Measurements from ENCODE around the gene NRXN2.

Gene NRXN2

DNA sequence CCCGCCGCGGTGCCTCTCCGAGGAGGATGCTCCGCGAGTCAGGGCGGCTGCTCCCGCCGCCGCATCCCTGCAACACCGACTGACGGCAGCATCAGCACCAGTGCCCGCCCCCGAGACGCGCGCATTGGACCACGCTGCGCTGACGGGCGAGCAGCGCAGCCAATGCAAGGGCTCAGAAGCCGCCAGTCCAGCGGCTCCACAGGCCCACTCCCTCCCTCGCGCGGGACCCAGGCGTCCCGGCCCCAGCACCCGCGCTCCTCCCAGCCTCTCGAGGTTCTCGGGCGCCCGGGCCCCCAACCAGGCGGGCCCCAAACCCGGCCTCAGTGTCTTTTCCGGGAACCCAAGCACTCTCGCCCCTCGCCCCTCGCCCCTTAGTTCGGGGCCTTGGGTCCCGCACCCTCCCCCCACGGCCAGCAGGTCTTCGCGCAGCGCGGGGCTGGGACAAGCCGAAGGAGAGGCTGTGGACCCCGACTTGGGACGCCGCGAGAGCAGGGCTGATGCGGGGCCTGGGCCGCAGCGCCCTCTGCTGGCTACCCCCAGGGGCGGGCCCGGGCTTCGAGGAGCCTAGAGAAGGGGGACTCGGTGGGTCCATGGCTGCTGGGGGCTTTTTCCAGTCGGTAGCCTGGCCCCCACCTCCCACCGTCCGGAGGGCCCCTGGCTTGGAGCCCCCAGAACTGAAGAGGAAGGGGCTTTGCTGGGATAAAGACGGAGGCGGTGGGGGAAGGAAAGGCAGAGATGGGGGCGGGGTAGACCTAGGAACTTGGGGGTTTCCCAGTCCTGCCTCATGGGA is at the start of gene NRXN2:
NRXN2 (minus strand) TSS at position 81 of the 790 bp plus-strand sequence. CDS start 9,498 bp downstream, outside the sequence.
- DNase-seq, result peak; percentile 47 to 54

DNA sequence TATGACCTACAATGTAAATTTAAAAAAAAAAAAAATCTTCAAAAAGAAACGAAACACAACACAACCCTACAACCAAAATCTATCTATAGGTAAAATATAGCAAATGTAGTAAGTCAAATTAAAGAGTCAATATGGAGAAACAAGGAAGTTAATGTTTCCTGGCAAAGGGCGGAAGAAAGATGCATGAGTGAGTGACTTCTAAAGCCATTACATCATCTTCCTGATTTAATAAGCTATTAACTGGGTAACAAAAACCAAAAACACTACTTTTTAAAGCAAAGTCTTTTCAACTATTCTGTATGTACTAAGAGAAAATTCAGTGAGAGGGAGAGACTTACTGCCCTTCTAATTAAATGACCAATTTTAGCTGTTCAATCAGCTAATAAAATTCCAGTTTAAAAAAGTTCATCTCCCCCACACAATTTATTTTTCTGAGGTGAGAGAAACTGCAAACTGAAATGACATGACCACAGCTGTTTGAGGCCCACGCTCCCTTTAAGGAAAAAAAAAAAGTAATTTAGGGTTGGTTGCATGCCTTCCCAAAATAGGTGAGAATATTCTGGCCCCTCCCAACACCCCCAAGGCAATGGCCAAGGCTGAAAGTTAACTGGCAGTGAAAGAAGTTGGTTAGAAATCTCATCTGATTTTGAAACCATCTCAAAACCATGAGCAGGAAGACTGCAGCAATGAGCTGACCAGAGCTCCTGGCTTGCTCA is 49.5 kb upstream of the NRXN2 start:
- peak; percentile 14 to 18 for DNase-seq

DNA sequence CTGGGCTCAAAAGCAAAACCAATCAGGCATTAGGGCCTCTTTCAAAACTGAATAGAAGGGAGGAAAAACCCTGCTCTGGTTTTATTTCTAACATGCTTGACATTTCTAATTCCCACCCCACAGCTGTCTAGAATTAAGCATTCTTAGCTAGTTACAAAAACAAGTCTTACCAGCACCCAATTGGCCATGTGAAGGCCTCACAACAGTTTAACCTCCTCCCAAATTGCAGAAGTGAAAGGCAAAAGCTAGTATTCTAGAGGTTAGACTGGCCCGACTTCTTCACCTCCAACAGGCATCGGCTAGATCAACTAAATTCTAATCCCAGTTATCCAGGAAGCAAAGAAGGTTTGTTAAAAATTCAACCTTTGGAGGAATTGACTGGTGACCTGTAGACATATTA is 48.9 kb upstream of the NRXN2 start:
- DNase-seq, result no peak

DNA sequence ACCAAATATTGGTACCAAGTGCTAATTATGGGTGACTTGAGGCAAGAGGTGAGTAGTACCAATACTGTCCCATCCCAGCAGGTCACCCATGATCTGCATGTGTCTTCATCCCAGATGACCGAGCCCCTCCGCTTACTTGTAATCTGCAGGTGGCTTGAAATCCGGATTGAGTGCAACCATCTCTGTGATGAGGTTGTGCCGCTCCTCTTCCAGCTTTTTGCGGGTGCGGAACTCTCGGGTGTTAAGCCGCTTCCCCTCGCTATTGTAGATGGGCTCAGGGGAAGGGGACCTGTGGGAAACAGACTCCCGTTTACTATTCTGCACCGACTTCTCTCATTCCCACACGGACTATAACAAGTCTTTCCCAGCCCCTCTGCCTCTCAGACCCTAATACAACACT is 47.1 kb upstream of the NRXN2 start:
- no peak for DNase-seq

DNA sequence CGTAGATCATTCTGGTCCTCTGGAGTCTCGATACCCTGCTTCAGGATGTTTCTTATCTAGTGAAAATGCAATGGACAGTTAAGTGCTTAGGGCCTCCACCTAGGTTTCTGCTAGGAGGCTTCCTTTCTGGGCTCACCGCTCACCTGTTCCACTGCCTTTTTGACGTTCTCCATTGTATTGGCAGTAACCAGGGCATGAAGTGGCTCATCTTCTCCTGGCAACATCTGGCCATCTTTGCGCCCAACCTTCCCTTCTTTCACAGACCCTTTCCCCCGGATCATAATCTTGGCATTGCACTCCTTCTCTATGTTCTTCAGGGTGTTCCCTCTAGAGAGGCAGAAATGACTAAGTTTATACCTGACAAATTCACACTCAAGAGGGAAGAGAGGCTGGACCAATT is 46.3 kb upstream of the NRXN2 start:
- DNase-seq, result no peak

DNA sequence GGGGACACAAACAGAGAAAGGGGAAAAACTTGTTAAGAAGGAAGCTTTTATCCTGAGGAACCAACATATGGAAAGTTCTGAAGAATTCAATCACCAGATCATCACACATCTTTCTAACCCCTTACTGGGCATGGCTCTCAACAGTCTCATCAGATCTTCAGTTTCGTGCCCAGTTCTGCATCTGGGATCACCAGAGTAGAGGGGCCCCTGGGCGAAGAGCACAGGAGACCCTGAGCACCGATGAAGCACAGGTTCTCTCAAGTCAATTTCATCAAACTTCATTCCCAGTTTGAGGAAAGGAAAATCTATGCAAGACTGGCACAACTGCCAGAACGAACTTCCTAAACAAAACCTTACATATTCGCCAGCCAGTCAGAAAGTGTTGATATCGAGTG is 45.3 kb upstream of the NRXN2 start:
- DNase-seq, result no peak

DNA sequence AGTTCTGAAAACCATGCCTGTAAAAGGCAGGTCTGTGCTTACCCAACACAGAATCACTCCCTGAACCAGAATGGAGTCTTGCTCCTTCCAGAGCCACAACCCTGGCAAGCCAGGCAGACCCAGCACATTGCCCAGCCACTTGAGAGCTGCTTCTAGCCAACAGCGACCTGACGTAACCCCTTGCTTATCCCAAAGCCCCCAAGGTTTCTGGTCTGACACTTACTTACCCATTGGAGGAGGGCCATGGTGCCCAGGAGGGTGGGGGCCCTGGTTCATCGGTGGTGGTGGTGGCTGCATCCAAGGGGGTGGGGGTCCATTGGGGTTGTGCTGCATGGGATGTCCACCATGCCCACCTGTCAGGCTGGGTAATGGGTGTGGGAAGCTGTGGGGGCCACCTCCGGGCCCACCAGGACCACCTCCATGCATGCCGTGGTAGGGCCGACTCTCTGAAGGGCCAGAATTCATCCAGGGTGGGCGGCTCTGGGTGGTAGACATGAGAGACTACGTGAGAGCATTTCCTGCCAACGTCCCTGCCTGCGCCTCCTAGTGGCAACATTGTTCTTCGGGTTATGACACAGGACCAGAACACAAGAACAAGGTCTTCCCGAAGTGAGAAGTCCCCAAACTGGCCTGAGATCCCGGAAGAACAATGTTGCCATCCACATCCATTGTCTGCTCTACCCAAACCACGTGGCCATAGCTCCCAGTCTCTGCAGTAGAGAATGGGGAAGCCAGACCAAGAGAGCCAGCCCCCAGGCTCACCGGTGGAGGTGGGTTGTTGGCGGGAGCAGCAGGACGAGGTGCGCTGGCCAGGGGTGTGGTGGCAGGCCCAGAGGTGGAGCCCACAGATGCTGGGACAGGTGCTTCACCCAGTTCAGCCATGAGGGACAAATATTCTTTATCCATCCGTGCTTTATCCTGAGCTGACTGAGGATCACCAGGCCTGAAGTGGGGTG is 44.6 kb upstream of the NRXN2 start:
- peak; percentile 63 to 70 for DNase-seq

DNA sequence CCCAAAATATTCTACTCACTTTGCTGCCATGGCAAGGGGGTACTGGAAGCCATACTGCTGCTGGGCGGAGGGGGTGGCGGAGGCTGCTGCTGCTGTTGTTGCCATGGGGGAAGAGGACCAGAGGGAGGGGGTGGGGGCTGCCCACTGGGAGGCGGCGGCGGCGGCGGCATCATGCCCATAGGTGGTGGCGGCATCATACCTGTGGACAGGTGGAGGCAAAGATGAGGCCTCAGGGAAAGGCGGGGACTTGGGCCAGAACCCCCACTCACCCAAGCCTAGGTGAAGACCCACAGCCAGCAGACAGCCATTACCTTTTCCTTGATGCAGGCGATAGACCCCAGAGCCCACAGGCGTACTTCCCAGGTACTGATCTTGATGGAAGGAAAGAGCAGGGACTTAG is 43.9 kb upstream of the NRXN2 start:
- no peak for DNase-seq

DNA sequence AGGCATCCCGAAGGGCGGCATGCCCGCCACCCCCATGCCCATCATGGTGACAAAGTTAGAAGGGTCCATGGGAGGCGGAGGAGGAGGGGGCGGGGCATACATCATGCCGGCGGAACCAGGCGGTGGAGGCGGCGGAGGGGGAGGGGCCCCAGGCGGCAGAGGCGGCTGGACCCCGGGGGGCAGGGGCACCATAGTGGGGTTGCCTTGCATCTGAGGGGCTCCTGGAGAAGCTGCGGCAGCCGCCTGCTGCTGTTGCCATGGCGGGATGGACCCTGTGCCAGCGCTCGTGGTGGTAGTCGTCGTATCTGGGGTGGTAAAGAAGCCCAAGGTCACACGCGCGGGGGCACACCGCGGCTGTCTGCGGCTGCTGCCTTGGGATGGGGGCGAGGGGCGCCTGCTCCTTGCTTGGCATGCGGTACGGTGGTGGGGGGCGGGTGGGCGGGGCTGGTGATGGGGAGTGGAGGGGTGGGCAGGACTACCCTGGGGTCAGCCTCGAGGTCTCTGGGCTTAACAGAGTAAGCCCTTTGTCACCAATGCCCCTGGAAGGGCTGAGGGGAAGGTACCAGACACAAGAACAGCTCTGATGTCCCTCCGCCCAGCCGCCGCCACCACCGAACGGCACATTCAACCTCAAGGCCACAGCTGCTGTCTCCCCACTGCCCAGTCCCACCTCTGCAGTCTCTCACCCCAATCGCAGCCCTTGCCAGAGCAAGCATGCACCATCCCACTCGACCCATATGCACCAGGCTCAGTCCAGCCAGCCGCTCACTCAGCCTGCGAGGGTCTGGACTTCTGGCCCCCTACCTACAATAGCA is 43.1 kb upstream of the NRXN2 start:
- no peak for DNase-seq

DNA sequence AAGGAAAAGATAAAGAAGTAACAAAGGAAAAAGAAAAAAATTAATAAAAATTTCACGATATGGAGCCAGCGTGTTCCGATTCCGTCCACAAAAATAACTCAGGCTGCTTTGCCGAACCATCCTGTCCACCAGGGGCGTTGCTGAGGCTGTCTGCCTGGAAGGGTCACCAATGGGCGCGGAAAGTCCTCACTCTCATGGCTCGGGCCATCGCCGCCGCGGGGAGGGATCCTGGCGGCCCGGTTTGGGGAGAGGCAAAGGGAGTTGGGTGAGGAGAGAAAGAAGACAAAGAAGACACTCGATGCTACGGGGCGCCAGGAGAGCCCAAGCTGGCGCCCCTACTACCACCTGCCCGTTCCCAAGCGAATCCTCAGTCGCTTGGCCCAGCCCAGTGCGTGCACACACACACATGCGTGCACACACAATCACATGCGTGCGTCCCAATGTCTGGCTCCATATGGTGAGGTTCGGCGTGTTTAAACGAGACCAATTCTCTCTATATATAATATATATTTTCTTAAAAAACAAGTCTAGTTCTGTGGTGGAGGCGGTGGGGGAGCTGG is 42.4 kb upstream of the NRXN2 start:
- DNase-seq, result no peak

DNA sequence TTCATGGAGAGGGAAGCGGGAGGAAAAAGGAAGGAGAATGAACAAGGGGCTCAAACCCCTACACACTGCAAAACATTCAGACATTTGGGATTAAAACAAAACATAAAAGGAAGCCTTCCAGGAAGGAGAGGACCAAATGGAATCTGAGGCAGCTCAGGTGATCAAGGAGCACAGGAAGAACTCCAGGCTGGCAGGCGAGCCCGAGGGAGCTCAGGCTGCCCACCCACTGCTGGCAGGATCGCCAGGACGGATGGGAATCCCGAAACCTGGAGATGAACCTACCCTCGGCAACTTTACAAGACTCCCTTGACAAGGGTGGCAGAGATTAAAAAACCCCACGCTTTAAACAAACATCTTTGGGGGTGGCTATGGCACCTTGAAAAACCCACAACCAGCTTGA is 41.8 kb upstream of the NRXN2 start:
- DNase-seq, result no peak

DNA sequence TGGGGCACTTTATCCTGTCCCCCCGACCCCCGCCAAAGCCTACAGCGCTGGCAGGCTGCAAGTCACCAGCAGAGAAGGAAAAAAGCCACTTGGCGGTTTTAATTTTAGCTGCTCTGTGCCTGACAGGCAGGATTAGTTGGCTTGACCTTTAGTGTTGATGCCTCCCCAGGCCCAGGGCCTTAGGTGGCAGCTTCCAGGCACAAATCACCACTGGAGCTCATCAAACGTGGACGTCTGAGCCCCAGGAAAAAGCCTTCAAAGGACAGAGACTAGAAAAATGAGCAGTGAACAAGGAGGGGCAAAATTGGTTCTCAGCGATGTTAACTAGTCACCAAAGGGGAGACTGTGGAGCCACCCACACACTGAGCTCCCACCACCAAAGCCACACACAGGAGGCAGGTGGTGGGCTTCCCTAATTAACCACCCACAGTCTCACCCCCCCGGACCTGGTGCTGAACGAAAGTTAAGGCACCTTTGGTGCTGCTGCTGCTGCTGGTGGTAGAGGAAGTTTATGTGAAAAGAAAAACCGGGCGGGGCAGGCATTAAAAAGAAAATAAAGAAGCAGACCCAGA is 41.1 kb upstream of the NRXN2 start:
- no peak for DNase-seq

DNA sequence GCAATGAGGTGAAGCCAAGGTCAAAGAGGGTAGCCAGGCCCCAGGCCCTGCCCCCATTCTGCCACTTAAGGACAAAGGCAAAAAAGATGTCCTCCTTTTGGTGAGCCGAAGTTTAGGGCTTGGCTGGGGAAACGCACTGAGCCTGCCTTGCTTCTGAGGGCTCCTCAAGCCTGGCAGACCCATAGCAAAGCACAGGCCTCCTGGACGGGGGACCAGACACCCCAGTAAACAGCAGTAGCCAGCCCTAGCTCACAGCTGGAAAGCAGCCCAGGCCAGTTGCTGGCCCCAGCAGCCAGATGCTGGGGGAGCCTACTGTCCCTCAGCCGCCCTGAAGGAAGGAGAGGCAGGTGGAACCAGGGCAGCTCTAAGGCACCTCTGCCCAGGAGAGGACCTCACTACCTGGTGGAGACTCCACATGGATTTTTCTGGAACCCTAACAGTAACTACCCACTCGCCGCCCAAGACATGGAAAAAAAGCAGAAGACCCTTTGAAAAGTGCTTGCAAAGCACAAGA is 40.6 kb upstream of the NRXN2 start:
- no peak for DNase-seq

DNA sequence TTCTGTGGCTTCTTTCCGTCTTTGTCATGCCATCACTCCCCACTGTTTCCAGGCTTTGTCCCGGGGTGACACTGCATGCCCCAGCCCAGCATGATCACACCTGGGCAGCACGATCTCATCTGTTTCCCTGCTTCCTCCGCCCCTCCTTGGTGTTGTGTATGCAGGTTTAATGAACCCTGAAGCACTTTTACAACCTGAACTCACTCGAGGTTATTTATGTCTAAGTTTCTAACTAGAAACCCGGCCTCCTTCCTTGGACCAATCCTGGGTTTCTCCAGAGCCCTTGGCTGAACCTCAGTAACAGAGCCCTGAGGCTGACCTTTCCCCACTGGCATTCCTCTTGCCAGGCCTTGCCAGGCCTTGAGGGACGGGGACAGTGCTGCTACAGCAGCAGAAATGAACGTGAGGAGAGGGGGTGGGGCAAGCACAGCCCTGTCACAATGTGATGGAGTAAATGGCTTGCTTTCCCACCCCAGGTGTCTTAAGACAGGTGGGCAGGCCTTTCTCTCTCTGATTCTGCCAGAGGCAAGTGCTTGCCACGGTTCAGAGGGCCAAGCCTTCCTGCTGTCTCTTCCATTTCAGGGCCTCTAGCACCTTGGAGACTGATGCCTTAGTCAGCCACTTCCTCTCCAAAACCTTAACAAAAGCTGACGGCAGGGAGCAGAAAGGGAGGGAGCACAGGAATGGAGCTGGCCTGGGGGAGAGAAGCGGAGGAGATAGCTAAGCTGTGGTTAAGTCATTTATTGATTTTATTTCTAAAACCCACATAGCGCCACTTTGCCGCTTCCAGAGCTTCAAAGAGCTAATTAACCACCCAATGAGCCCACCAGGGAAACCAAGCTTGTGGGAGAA is 39.9 kb upstream of the NRXN2 start:
- peak in 1 of 2 experiments; percentile 11 for DNase-seq

DNA sequence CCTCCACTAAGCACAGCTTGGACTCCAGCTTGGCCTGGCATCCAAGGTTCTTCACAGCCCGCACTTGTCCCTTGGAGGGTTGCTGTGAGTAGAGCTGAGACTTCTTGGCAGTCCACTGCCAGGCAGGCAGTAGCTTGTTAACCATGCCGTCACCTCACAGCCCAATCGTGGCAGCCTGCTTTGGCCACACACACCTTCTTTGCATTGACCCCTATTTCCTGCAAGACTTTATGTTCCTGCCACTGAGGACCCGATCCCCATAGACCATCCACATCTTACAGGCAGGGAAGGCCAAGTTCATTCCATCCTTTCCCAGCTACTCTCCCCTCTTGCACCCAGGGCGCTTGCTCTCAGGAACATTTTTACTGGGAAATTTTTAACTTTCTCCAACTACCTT is 39.3 kb upstream of the NRXN2 start:
- no peak for DNase-seq

DNA sequence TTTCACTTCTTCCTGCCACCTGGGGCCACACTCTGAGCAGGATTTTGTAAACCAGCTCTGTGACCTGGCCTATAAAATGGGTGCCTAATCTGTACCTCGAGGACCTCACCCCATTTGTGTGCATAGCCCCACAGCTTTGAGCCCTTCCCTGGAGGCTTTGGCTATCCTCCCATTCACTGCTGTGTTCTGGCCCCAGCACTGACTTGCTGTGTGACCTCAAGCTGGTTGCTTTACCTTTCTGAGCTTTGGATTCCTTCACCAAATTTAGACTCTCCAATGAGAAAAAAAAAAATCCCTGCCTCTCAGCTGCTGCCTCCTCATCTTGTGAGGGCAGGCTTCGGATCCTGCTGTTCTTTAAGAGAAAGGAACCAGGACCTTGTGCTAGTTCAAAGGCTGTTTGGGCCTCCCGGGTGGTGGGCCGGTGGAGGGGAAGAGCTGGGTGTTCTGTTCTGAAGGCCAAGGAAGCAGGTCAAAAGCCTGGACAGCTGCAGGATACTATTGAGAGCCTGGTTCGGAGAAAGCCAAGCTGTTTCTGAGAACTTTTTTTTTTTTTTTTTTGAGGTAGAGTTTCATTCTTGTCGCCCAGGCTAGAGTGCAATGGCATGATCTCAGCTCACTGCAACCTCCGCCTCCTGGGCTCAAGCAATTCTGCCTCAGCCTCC is 37.9 kb upstream of the NRXN2 start:
- no peak for DNase-seq

DNA sequence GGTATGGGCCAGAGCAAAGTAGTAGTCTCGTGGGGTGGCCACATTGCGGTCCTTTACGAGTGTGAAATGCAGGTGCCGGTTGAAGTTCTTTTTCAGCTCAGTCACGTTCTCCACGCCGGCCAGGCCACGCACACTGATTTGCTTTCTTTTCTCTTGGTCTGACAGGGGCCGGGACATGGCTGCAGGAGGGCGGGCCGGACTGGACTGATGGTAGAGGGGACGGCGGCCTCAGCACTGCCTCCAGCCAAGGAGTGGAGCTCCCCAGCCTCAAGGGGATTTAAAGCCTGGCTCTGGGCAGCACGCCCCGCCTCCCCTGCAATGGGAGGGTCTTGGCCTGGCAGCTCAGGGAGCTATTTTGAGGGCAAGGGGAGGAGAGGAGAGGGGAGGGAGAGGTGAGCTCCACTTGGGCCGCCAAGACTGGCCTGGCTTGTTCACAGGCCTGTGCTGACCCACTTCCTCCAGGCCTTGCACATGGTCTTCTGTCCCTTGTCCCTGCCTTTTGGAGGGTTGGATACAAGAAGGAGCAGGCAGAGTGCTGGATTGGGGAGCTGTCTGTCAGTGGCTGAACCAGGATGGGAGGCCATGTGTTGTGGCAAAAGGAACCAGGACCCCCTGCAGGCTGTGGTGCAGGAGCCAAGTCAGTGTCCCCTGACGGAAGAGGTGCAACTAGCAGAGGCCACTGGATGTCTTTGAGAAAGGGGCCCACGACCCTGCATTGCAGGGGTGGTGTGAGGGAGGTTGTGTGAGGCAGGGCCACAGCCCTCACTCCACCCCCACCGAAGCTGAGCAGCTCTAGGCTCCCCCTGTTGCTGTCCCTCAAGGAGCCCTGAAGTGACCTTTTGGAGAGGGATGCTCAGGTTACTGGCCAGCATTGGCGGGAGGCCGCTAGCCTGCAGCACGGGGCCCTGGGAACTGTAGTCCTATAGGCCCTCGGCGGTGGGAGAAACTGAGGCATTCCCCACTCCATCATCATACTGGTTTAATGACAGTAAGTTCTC is 37.0 kb upstream of the NRXN2 start, which contains the start of gene PYGM:
PYGM (minus strand) TSS at position 253 of the 998 bp plus-strand sequence; CDS start at position 177, 76 bp downstream.
- DNase-seq, result no peak

DNA sequence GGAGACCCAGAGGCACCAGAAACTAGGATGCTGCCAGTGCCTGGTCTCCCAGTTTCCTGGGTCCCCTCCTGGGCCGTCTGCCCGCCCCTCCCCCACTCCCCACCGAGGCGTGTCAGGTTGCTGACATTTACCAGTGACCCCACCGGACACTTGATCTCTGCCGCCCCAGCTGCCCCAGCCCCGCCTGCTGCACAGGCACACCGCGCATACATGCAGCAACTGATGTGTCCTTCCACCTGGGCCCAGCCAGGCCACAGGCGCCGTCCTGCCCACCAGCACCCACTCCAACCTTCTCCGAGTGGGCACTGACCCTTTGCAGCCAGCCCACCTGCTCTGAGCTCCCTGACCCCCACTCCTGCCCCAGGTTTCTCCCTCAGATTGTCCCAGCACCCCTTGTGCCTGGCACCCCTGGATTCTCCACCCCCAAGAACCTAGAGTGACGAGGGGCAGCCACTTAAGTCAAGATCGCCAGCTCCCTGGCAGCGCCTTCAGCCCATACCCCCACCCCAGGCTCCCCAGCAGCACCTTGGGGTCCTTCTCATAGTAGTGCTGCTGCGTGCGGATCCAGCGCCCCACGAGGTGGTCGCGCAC is 36.2 kb upstream of the NRXN2 start:
- DNase-seq, result no peak

Measured in Kasumi-1 (cell line).